NCI-H2196 treated with DMSO at 0.1 percent for 48 hours (cell line): Measurements from ENCODE around the gene PLA2G2C.

Experiments used
- DNase-seq: peaks from one replicate; lab custom pipeline; 2025; ENCODE audit not compliant: unreplicated experiment; lab: John Stamatoyannopoulos, UW

The PLA2G2C gene

GRCh38 chr1:20209471-20209870 is 23.2 kb upstream of the PLA2G2C start:
- no peak for DNase-seq

GRCh38 chr1:20207546-20207945 is 21.2 kb upstream of the PLA2G2C start:
- DNase-seq = no peak

GRCh38 chr1:20202166-20202565 is 15.8 kb upstream of the PLA2G2C start:
- DNase-seq = no peak

GRCh38 chr1:20200966-20201365 is 14.6 kb upstream of the PLA2G2C start:
- DNase-seq = no peak

- no peak for DNase-seq
These were observed 13.5 kb upstream of the PLA2G2C start for GRCh38 chr1:20199840-20200239.

- DNase-seq = no peak
These were observed 13.1 kb upstream of the PLA2G2C start for GRCh38 chr1:20199403-20199802.

- no peak for DNase-seq
These were observed 12.6 kb upstream of the PLA2G2C start for GRCh38 chr1:20198918-20199317.

- DNase-seq = no peak
These were observed 12.0 kb upstream of the PLA2G2C start for GRCh38 chr1:20198296-20198695.

- no peak for DNase-seq
These were observed 11.0 kb upstream of the PLA2G2C start for GRCh38 chr1:20197329-20197791.

GRCh38 chr1:20195462-20195780 is 9.1 kb upstream of the PLA2G2C start:
- DNase-seq = no peak

GRCh38 chr1:20194757-20195461 is 8.6 kb upstream of the PLA2G2C start:
- peak; percentile 15 for DNase-seq

- no peak for DNase-seq
These were observed 7.9 kb upstream of the PLA2G2C start for GRCh38 chr1:20194224-20194623.

- no peak for DNase-seq
These were observed 6.6 kb upstream of the PLA2G2C start for GRCh38 chr1:20192871-20193411.

GRCh38 chr1:20192364-20192763 is 6.0 kb upstream of the PLA2G2C start:
- DNase-seq = no peak

GRCh38 chr1:20191266-20191825 is 5.0 kb upstream of the PLA2G2C start:
- DNase-seq = no peak

GRCh38 chr1:20190256-20191160 is 4.2 kb upstream of the PLA2G2C start:
- no peak for DNase-seq

GRCh38 chr1:20189664-20190063 is 3.3 kb upstream of the PLA2G2C start:
- no peak for DNase-seq

- no peak for DNase-seq
These were observed 2.1 kb upstream of the PLA2G2C start for GRCh38 chr1:20188455-20188817.

- no peak for DNase-seq
These were observed 1.6 kb upstream of the PLA2G2C start for GRCh38 chr1:20187813-20188454.

GRCh38 chr1:20187103-20187812 is 940 bp upstream of the PLA2G2C start:
- peak; percentile 34 for DNase-seq
